IMR-90 (cell line): Measurements from ENCODE around the gene PLCH2. TPM values are rescaled to one million over a fixed set of nuclear protein-coding genes. Genes with fewer than 3 reads are reported as not detected.

ENCODE experiments used
- ATAC-seq: fragments of 200-7000 bp; cut with Tn5 transposase; 2 replicates; pipeline ENCODE4 v1.9.1; 2020; ENCODE audit warnings: low read depth, mild to moderate bottlenecking, moderate library complexity
- BruUV-seq: library from RNA; stranded (reverse); fragments of 400-500 nt; replicated peaks from 2 replicates; lab custom pipeline; 2021; lab: Mats Ljungman, UMichigan
- CTCF ChIA-PET: fragments of 300-600 bp; formaldehyde crosslinking; extraction: SDS; loops from one replicate; lab custom pipeline; 2021; ENCODE audit warnings: antibody characterized with exemption; lab: Yijun Ruan, JAX
- POLR2A ChIA-PET: fragments of 300-600 bp; sonication (Branson Sonifier 250); formaldehyde crosslinking; loops from one replicate; lab custom pipeline; 2022; ENCODE audit warnings: antibody characterized with exemption; ENCODE audit not compliant: unreplicated experiment; lab: Charles Lee
- DNase-seq: peaks from one replicate; pipeline ENCODE4 v3.0.0; 2013
- H2AFZ ChIP-seq: replicated peaks from 2 replicates; pipeline ENCODE3; 2013; ENCODE audit warnings: low read length, mild to moderate bottlenecking; ENCODE audit not compliant: poor library complexity
- H2AK5ac ChIP-seq: 2 replicates; pipeline ENCODE4 v1.6.1; 2013; ENCODE audit warnings: low read depth, low read length, inconsistent platforms
- H2AK9ac ChIP-seq: replicated peaks from 2 replicates; pipeline ENCODE3; 2013; ENCODE audit warnings: mild to moderate bottlenecking, low read depth, low read length, moderate library complexity; ENCODE audit not compliant: poor library complexity
- H2BK120ac ChIP-seq: 2 replicates; pipeline ENCODE4 v1.6.1; 2013; ENCODE audit warnings: low read depth, low read length, inconsistent platforms
- H2BK15ac ChIP-seq: 3 replicates; pipeline ENCODE4 v1.6.1; 2013; ENCODE audit warnings: low read depth, low read length, inconsistent platforms
- H2BK20ac ChIP-seq: 2 replicates; pipeline ENCODE4 v1.6.1; 2013; ENCODE audit warnings: low read depth, mild to moderate bottlenecking, inconsistent platforms, low read length, moderate library complexity
- H2BK5ac ChIP-seq: 2 replicates; pipeline ENCODE4 v1.6.1; 2013; ENCODE audit warnings: mild to moderate bottlenecking, low read depth, low read length, inconsistent platforms; ENCODE audit not compliant: poor library complexity, severe bottlenecking
- H3K14ac ChIP-seq: replicated peaks from 2 replicates; pipeline ENCODE4 v1.6.1; 2013; ENCODE audit warnings: low read depth, low read length, inconsistent platforms
- H3K18ac ChIP-seq: 2 replicates; pipeline ENCODE4 v1.6.1; 2013; ENCODE audit warnings: low read depth, low read length, control low read depth
- H3K23ac ChIP-seq: 2 replicates; pipeline ENCODE4 v1.6.1; 2013; ENCODE audit warnings: low read depth, low read length, inconsistent platforms
- H3K27ac ChIP-seq: 2 replicates; pipeline ENCODE4 v1.5.1; 2013; ENCODE audit warnings: mild to moderate bottlenecking, control low read depth, low read length; ENCODE audit not compliant: insufficient read depth
- H3K27me3 ChIP-seq: 2 replicates; pipeline ENCODE4 v1.6.1; 2013; ENCODE audit warnings: low read length; ENCODE audit not compliant: control insufficient read depth, insufficient read depth
- H3K36me3 ChIP-seq: 2 replicates; pipeline ENCODE4 v1.6.1; 2013; ENCODE audit warnings: low read length, mixed read lengths; ENCODE audit not compliant: control insufficient read depth, insufficient read depth
- H3K4ac ChIP-seq: 2 replicates; pipeline ENCODE4 v1.6.1; 2013; ENCODE audit warnings: low read depth, low read length, inconsistent platforms
- H3K4me1 ChIP-seq: 2 replicates; pipeline ENCODE4 v1.6.1; 2013; ENCODE audit warnings: low read length, mixed read lengths; ENCODE audit not compliant: control insufficient read depth, insufficient read depth
- H3K4me2 ChIP-seq: 2 replicates; pipeline ENCODE4 v1.6.1; 2013; ENCODE audit warnings: low read depth, mild to moderate bottlenecking, control low read depth, low read length, moderate library complexity
- H3K4me3 ChIP-seq: 2 replicates; pipeline ENCODE4 v1.5.1; 2013; ENCODE audit warnings: low read depth, mild to moderate bottlenecking, control low read depth, low read length, moderate library complexity; ENCODE audit not compliant: insufficient read depth
- H3K56ac ChIP-seq: 2 replicates; pipeline ENCODE4 v1.6.1; 2013; ENCODE audit warnings: low read length, inconsistent platforms; ENCODE audit not compliant: insufficient read depth; ENCODE audit errors: extremely low read depth
- H3K79me1 ChIP-seq, 2 experiments: 2 replicates each; pipeline ENCODE4 v1.6.1; 2013; ENCODE audit warnings: low read length in 2 of 2, inconsistent platforms in 1 of 2, low read depth in 1 of 2
- H3K9ac ChIP-seq: 2 replicates; pipeline ENCODE4 v1.6.1; 2013; ENCODE audit warnings: low read depth, low read length, control low read depth
- H3K9me1 ChIP-seq: 2 replicates; pipeline ENCODE4 v1.6.1; 2013; ENCODE audit warnings: low read length, inconsistent platforms; ENCODE audit not compliant: insufficient read depth
- H3K9me3 ChIP-seq: 2 replicates; pipeline ENCODE4 v1.6.1; 2013; ENCODE audit warnings: low read length; ENCODE audit not compliant: control insufficient read depth, insufficient read depth
- H4K20me1 ChIP-seq: 2 replicates; pipeline ENCODE4 v1.6.1; 2013; ENCODE audit warnings: low read length, inconsistent platforms; ENCODE audit not compliant: insufficient read depth
- H4K5ac ChIP-seq: 2 replicates; pipeline ENCODE4 v1.6.1; 2013; ENCODE audit warnings: mild to moderate bottlenecking, low read depth, low read length, control low read depth
- H4K8ac ChIP-seq, 2 experiments: 2 replicates each; pipeline ENCODE4 v1.6.1; 2013; ENCODE audit warnings: low read depth in 2 of 2, low read length in 2 of 2, control low read depth in 1 of 2, inconsistent platforms in 1 of 2
- H4K91ac ChIP-seq: 2 replicates; pipeline ENCODE4 v1.6.1; 2013; ENCODE audit warnings: low read depth, low read length, inconsistent platforms; ENCODE audit not compliant: insufficient read depth
- NFE2L2 ChIP-seq: fragments of 150-350 bp; IDR thresholded peaks from 2 replicates; pipeline ENCODE4 v1.6.1; 2016; ENCODE audit warnings: low read depth, mild to moderate bottlenecking, low read length
- POLR2A ChIP-seq: IDR thresholded peaks from 2 replicates; pipeline ENCODE4 v1.6.1; 2012; ENCODE audit warnings: mild to moderate bottlenecking, low read depth, low read length
- WGBS, 2 experiments: methylation state at CpG; one replicate each; pipeline versions ENCODE4 v1.1.5 to v1.1.7; 2013; ENCODE audit warnings: missing lambda C conversion rate in 2 of 2; ENCODE audit not compliant: insufficient read length in 1 of 2; ENCODE audit errors: extremely low coverage in 2 of 2; 5-methylcytosine and 5-hydroxymethylcytosine counted together
- dilution Hi-C: fragments of 300-500 bp; cut with HindIII; formaldehyde crosslinking; loops from one replicate; pipeline ENCODE4 v1.14.3; 2018; ENCODE audit warnings: low sequenced_read_pairs; ENCODE audit not compliant: unreplicated experiment
- in situ Hi-C: fragments of 300-500 bp; cut with MboI; formaldehyde crosslinking; loops from 3 replicates; pipeline ENCODE4 v1.14.3; 2019; ENCODE audit warnings: low sequenced_read_pairs, inconsistent platforms, mixed read lengths
- intact Hi-C: fragments of 100-400 bp; cut with micrococcal nuclease; formaldehyde crosslinking; loops from 2 replicates; pipeline ENCODE4 v1.10.0; 2022
- polyA plus RNA-seq, 3 experiments: library from polyadenylated mRNA; depleted of rRNA; stranded (reverse); fragments of >200 nt; gene quantifications; 2 replicates each; pipeline ENCODE4 v1.2.3, GENCODE V29; 2012; ENCODE audit warnings: low replicate concordance in 1 of 3
- total RNA-seq: library from RNA; depleted of rRNA; stranded (reverse); fragments of >200 nt; gene quantifications from 2 replicates; pipeline ENCODE4 v1.2.3, GENCODE V29; 2012
- TF ChIP-seq, protein P1 (sequence below): conservative IDR thresholded peaks from 2 replicates; pipeline ENCODE4 v1.5.1; 2012; ENCODE audit warnings: mild to moderate bottlenecking, low read depth, low read length, improper control_type of control experiment
- TF ChIP-seq, protein P2 (sequence below): fragments of 150-350 bp; IDR thresholded peaks from 2 replicates; pipeline ENCODE4 v1.6.1; 2016; ENCODE audit warnings: low read depth, mild to moderate bottlenecking, low read length, moderate library complexity, borderline replicate concordance

Gene PLCH2
- total and polyA plus RNA-seq, 2 of the 4 experiments (the other 2 are of a cell fraction) = 0.18 to 1.9 TPM

DNA sequence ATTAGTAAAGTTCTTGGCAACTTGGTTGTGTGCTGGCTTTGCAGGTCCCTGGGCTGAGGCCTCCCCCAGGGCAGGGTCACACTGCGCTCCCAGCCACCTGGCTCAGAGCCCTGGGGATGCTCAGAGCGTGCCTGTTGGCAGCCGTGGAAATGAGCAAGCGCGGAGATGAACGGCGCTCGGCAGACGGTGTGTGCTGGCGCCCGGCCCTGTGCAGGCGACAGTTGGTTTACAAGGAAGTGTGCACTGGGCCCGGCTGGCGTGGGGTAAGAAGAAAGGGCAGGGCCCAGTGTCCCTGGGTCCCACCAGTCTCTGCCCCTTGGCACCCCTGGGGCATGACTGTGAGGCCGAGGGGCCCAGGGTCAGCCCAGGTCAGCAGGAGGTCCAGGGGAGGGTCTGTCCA lies 38.1 kb upstream of the PLCH2 start:
- no peaks in the 10 kb centered on the region for H4K20me1 ChIP-seq
- dilution Hi-C loops = no loop called here
- H2BK20ac ChIP-seq = no peak overlapping the region
- WGBS, 2 experiments = 25% methylated on average over 2 of the region's 15 CpGs; no CpG with 5 or more reads in 1 of the 2 experiments
- no peak overlapping the region for H4K91ac ChIP-seq
- POLR2A ChIA-PET = no interaction called here
- H4K5ac ChIP-seq = no peak overlapping the region
- no peak overlapping the region for H3K23ac ChIP-seq
- H3K9ac ChIP-seq = no peak overlapping the region
- ATAC-seq = no peak
- H3K9me1 ChIP-seq = no peaks in the 10 kb centered on the region
- no peak overlapping the region for H4K8ac ChIP-seq
- no peak overlapping the region for H2BK5ac ChIP-seq
- no peak for DNase-seq
- no peak overlapping the region for H3K4ac ChIP-seq
- H3K27me3 ChIP-seq = peaks cover 51% of the 10 kb centered on the region
- CTCF ChIA-PET = no interaction called here
- no peak overlapping the region for H3K27ac ChIP-seq
- H3K79me1 ChIP-seq = no peaks in the 10 kb centered on the region
- in situ Hi-C loops = loop anchor here (25.0 kb wide), 1 partner anchor 624 kb away; the partner anchor contains the start of gene PRDM16
- no peak overlapping the region for H2BK120ac ChIP-seq
- H3K36me3 ChIP-seq = no peaks in the 10 kb centered on the region
- no peak overlapping the region for H3K18ac ChIP-seq
- H3K4me3 ChIP-seq = no peak overlapping the region
- H3K14ac ChIP-seq = no peak overlapping the region
- H3K56ac ChIP-seq = no peak overlapping the region
- H2AK9ac ChIP-seq = no peak overlapping the region
- no peak overlapping the region for H3K4me2 ChIP-seq
- intact Hi-C loops = no loop called here
- H3K4me1 ChIP-seq = no peaks in the 10 kb centered on the region
- no peak overlapping the region for H2AFZ ChIP-seq
- TF ChIP-seq POLR2A = no peak
- TF ChIP-seq, protein P1, sequence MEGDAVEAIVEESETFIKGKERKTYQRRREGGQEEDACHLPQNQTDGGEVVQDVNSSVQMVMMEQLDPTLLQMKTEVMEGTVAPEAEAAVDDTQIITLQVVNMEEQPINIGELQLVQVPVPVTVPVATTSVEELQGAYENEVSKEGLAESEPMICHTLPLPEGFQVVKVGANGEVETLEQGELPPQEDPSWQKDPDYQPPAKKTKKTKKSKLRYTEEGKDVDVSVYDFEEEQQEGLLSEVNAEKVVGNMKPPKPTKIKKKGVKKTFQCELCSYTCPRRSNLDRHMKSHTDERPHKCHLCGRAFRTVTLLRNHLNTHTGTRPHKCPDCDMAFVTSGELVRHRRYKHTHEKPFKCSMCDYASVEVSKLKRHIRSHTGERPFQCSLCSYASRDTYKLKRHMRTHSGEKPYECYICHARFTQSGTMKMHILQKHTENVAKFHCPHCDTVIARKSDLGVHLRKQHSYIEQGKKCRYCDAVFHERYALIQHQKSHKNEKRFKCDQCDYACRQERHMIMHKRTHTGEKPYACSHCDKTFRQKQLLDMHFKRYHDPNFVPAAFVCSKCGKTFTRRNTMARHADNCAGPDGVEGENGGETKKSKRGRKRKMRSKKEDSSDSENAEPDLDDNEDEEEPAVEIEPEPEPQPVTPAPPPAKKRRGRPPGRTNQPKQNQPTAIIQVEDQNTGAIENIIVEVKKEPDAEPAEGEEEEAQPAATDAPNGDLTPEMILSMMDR = no peak
- TF ChIP-seq, protein P2, sequence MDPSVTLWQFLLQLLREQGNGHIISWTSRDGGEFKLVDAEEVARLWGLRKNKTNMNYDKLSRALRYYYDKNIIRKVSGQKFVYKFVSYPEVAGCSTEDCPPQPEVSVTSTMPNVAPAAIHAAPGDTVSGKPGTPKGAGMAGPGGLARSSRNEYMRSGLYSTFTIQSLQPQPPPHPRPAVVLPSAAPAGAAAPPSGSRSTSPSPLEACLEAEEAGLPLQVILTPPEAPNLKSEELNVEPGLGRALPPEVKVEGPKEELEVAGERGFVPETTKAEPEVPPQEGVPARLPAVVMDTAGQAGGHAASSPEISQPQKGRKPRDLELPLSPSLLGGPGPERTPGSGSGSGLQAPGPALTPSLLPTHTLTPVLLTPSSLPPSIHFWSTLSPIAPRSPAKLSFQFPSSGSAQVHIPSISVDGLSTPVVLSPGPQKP = no peak
- no peak for TF ChIP-seq NFE2L2
- no peak overlapping the region for H2AK5ac ChIP-seq
- H3K9me3 ChIP-seq = no peaks in the 10 kb centered on the region
- no TSS peak for BruUV-seq
- H2BK15ac ChIP-seq = no peak overlapping the region
